CD4-positive, CD25-positive, alpha-beta regulatory T cell (primary cell): ENCODE measurements around the gene CABCOCO1. TPM values are rescaled to one million over a fixed set of nuclear protein-coding genes. Genes with fewer than 3 reads are reported as not detected.
"Not testable (repeated sequence)": the region's sequence is repeated elsewhere in the genome, so short reads cannot be mapped to it uniquely, and the experiment has no call there.

Experiments used
- ATAC-seq, 2 donors: fragments of 150-1000 bp; cut with Tn5 transposase; one replicate each; pipeline ENCODE4 v1.10.0; 2021; ENCODE audit warnings: low read depth in 2 of 2, moderate number of reproducible peaks in 2 of 2, moderate library complexity in 1 of 2
- DNase-seq, 3 donors: peaks; one replicate each; pipeline versions ENCODE4 v3.0.0 to v3.0.0-alpha.2; 2012 to 2022; ENCODE audit warnings: mixed read lengths in 1 of 3
- H3K27ac ChIP-seq: one replicate; pipeline ENCODE4 v1.7.0; 2013; ENCODE audit warnings: mild to moderate bottlenecking, low read length; ENCODE audit not compliant: insufficient read depth, poor library complexity, severe bottlenecking
- H3K27me3 ChIP-seq: one replicate; pipeline ENCODE4 v1.7.0; 2013; ENCODE audit warnings: low read length; ENCODE audit not compliant: control insufficient read depth, insufficient read depth
- H3K36me3 ChIP-seq: one replicate; pipeline ENCODE4 v1.7.0; 2013; ENCODE audit warnings: mild to moderate bottlenecking, low read length, moderate library complexity; ENCODE audit not compliant: control insufficient read depth, insufficient read depth
- H3K4me1 ChIP-seq: 2 replicates; pipeline ENCODE4 v1.7.0; 2013; ENCODE audit warnings: mild to moderate bottlenecking, low read length; ENCODE audit not compliant: insufficient read depth, control insufficient read depth, poor library complexity, severe bottlenecking
- H3K4me3 ChIP-seq: one replicate; pipeline ENCODE4 v1.7.0; 2013; ENCODE audit warnings: low read depth, mild to moderate bottlenecking, low read length, moderate library complexity
- H3K9me3 ChIP-seq, 2 experiments: 1 replicate in 1 of 2; 2 replicates in 1 of 2; pipeline ENCODE4 v1.7.0; 2013; ENCODE audit warnings: low read length in 2 of 2, mild to moderate bottlenecking in 1 of 2, moderate library complexity in 1 of 2; ENCODE audit not compliant: control insufficient read depth in 2 of 2
- H3K27ac Mint-ChIP-seq, 3 donors: one replicate each; pipeline ENCODE4 v1.8.0; 2020 to 2022; ENCODE audit warnings: mild to moderate bottlenecking in 3 of 3, mixed read lengths in 3 of 3, moderate library complexity in 2 of 3
- H3K27me3 Mint-ChIP-seq: one replicate; pipeline ENCODE4 v1.8.0; 2022; ENCODE audit warnings: mild to moderate bottlenecking, mixed read lengths
- H3K36me3 Mint-ChIP-seq: one replicate; pipeline ENCODE4 v1.8.0; 2020; ENCODE audit warnings: mixed read lengths
- H3K4me1 Mint-ChIP-seq, 4 donors: one replicate each; pipeline ENCODE4 v1.8.0; 2020 to 2022; ENCODE audit warnings: mixed read lengths in 4 of 4, mild to moderate bottlenecking in 1 of 4
- H3K4me3 Mint-ChIP-seq, 4 donors: one replicate each; pipeline ENCODE4 v1.8.0; 2020 to 2022; ENCODE audit warnings: mild to moderate bottlenecking in 4 of 4, mixed read lengths in 4 of 4, moderate library complexity in 3 of 4
- H3K9me3 Mint-ChIP-seq, 7 donors: one replicate each; pipeline ENCODE4 v1.8.0; 2020 to 2022; ENCODE audit warnings: mixed read lengths in 7 of 7, mild to moderate bottlenecking in 3 of 7, moderate library complexity in 2 of 7
- polyA plus RNA-seq, 4 donors: library from polyadenylated mRNA; unstranded; fragments of 300-500 nt; fragmentation: Illumina TruSeq; gene quantifications; one replicate each; pipeline ENCODE4 v1.2.3, GENCODE V29; 2021
- total RNA-seq: library from RNA; stranded (reverse); gene quantifications from one replicate; pipeline ENCODE4 v1.2.3, GENCODE V29; 2022

Gene CABCOCO1
- total and polyA plus RNA-seq, 5 donors from 2014 or later, result not detected

GRCh38 chr10:61701055-61701705 is 38.5 kb downstream of the CABCOCO1 start:
- peaks cover 5% of the 10 kb centered on the region for H3K27me3 Mint-ChIP-seq
- no peaks in the 10 kb centered on the region for H3K9me3 Mint-ChIP-seq
- no peak overlapping the region for H3K4me3 ChIP-seq
- DNase-seq (no peak), ATAC-seq (no peak)
- no peaks in the 10 kb centered on the region for H3K4me1 Mint-ChIP-seq
- no peak overlapping the region for H3K27ac ChIP-seq
- H3K27me3 ChIP-seq, result peaks cover 9% of the 10 kb centered on the region
- no peak overlapping the region for H3K4me3 Mint-ChIP-seq
- no peaks in the 10 kb centered on the region for H3K36me3 ChIP-seq
- H3K9me3 ChIP-seq, result no peaks in the 10 kb centered on the region
- H3K4me1 ChIP-seq, result no peaks in the 10 kb centered on the region
- no peak overlapping the region for H3K27ac Mint-ChIP-seq
- no peaks in the 10 kb centered on the region for H3K36me3 Mint-ChIP-seq

GRCh38 chr10:61701706-61702105 is 39.0 kb downstream of the CABCOCO1 start:
- H3K4me3 Mint-ChIP-seq, result no peak overlapping the region
- H3K36me3 Mint-ChIP-seq, result no peaks in the 10 kb centered on the region
- Histone ChIP-seq H3K9me3 (no peaks in the 10 kb centered on the region), H3K4me3 (no peak overlapping the region), H3K36me3 (no peaks in the 10 kb centered on the region), H3K4me1 (no peaks in the 10 kb centered on the region), H3K27me3 (peaks cover 9% of the 10 kb centered on the region), H3K27ac (no peak overlapping the region)
- H3K9me3 Mint-ChIP-seq, result no peaks in the 10 kb centered on the region
- H3K4me1 Mint-ChIP-seq, result no peaks in the 10 kb centered on the region
- H3K27me3 Mint-ChIP-seq, result peaks cover 5% of the 10 kb centered on the region
- no peak for DNase-seq
- H3K27ac Mint-ChIP-seq, result no peak overlapping the region
- ATAC-seq, result no peak

- Mint-ChIP-seq H3K27ac (no peak overlapping the region), H3K4me1 (no peaks in the 10 kb centered on the region), H3K4me3 (no peak overlapping the region), H3K36me3 (no peaks in the 10 kb centered on the region), H3K27me3 (peaks cover 5% of the 10 kb centered on the region), H3K9me3 (peaks cover 0 to 1% (median 0%) of the 10 kb centered on the region in 7 donors)
- Histone ChIP-seq H3K4me1 (no peaks in the 10 kb centered on the region), H3K36me3 (no peaks in the 10 kb centered on the region), H3K27me3 (peaks cover 9% of the 10 kb centered on the region), H3K9me3 (no peaks in the 10 kb centered on the region), H3K4me3 (no peak overlapping the region), H3K27ac (no peak overlapping the region)
- DNase-seq (no peak), ATAC-seq (no peak)
Measured at GRCh38 chr10:61702584-61702983, 39.9 kb downstream of the CABCOCO1 start.

- H3K4me1 Mint-ChIP-seq, result no peaks in the 10 kb centered on the region
- Histone ChIP-seq H3K4me3 (no peak overlapping the region), H3K4me1 (no peaks in the 10 kb centered on the region), H3K27me3 (peaks cover 17% of the 10 kb centered on the region), H3K36me3 (no peaks in the 10 kb centered on the region), H3K9me3 (no peaks in the 10 kb centered on the region), H3K27ac (no peak overlapping the region)
- no peak overlapping the region for H3K27ac Mint-ChIP-seq
- no peak for DNase-seq
- H3K36me3 Mint-ChIP-seq, result no peaks in the 10 kb centered on the region
- peaks cover 0 to 1% (median 0%) of the 10 kb centered on the region in 7 donors for H3K9me3 Mint-ChIP-seq
- H3K4me3 Mint-ChIP-seq, result no peak overlapping the region
- H3K27me3 Mint-ChIP-seq, result peaks cover 5% of the 10 kb centered on the region
- no peak for ATAC-seq
Measured at GRCh38 chr10:61705022-61705613, 42.4 kb downstream of the CABCOCO1 start.

GRCh38 chr10:61708846-61709245 is 46.1 kb downstream of the CABCOCO1 start:
- ATAC-seq (no peak), DNase-seq (no peak)
- H3K27me3 Mint-ChIP-seq, result peaks cover 17% of the 10 kb centered on the region
- peaks cover 0 to 1% (median 0%) of the 10 kb centered on the region in 7 donors for H3K9me3 Mint-ChIP-seq
- Histone ChIP-seq H3K4me1 (no peaks in the 10 kb centered on the region), H3K27me3 (peaks cover 11% of the 10 kb centered on the region), H3K4me3 (no peak overlapping the region), H3K9me3 (no peaks in the 10 kb centered on the region), H3K27ac (no peak overlapping the region), H3K36me3 (no peaks in the 10 kb centered on the region)
- no peak overlapping the region for H3K4me3 Mint-ChIP-seq
- no peak overlapping the region for H3K27ac Mint-ChIP-seq
- no peaks in the 10 kb centered on the region for H3K4me1 Mint-ChIP-seq
- H3K36me3 Mint-ChIP-seq, result no peaks in the 10 kb centered on the region

- H3K4me1 Mint-ChIP-seq, DNase-seq, H3K36me3 ChIP-seq, H3K4me3 ChIP-seq, H3K27ac ChIP-seq, H3K4me1 ChIP-seq, H3K9me3 Mint-ChIP-seq, H3K27ac Mint-ChIP-seq, ATAC-seq, H3K36me3 Mint-ChIP-seq, H3K9me3 ChIP-seq, H3K4me3 Mint-ChIP-seq: not testable (repeated sequence)
- H3K27me3 ChIP-seq, result peaks cover 11% of the 10 kb centered on the region
- H3K27me3 Mint-ChIP-seq, result peaks cover 17% of the 10 kb centered on the region
Measured at GRCh38 chr10:61712105-61712504, 49.4 kb downstream of the CABCOCO1 start.

GRCh38 chr10:61719475-61719874 is 56.7 kb downstream of the CABCOCO1 start:
- not testable (repeated sequence) for H3K27ac ChIP-seq, H3K36me3 Mint-ChIP-seq, H3K4me3 ChIP-seq, H3K27ac Mint-ChIP-seq, H3K9me3 Mint-ChIP-seq, DNase-seq, H3K27me3 ChIP-seq, H3K36me3 ChIP-seq, H3K9me3 ChIP-seq, ATAC-seq, H3K4me1 ChIP-seq, H3K4me3 Mint-ChIP-seq, H3K4me1 Mint-ChIP-seq
- peaks cover 26% of the 10 kb centered on the region for H3K27me3 Mint-ChIP-seq

GRCh38 chr10:61719906-61720305 is 57.2 kb downstream of the CABCOCO1 start:
- H3K27me3 Mint-ChIP-seq, result peaks cover 28% of the 10 kb centered on the region
- H3K27ac ChIP-seq, result no peak overlapping the region
- H3K4me3 ChIP-seq, result no peak overlapping the region
- H3K4me1 Mint-ChIP-seq, result no peaks in the 10 kb centered on the region
- H3K4me1 ChIP-seq, result no peaks in the 10 kb centered on the region
- no peaks in the 10 kb centered on the region for H3K36me3 Mint-ChIP-seq
- H3K4me3 Mint-ChIP-seq, result no peak overlapping the region
- peaks cover 7% of the 10 kb centered on the region for H3K27me3 ChIP-seq
- no peaks in the 10 kb centered on the region for H3K9me3 ChIP-seq
- ATAC-seq (no peak), DNase-seq (no peak)
- no peaks in the 10 kb centered on the region for H3K36me3 ChIP-seq
- H3K27ac Mint-ChIP-seq, result no peak overlapping the region
- peaks cover 0 to 3% (median 0%) of the 10 kb centered on the region in 7 donors for H3K9me3 Mint-ChIP-seq
